Measurements from ENCODE around the gene PLAC9.

PLAC9 gene

DNA sequence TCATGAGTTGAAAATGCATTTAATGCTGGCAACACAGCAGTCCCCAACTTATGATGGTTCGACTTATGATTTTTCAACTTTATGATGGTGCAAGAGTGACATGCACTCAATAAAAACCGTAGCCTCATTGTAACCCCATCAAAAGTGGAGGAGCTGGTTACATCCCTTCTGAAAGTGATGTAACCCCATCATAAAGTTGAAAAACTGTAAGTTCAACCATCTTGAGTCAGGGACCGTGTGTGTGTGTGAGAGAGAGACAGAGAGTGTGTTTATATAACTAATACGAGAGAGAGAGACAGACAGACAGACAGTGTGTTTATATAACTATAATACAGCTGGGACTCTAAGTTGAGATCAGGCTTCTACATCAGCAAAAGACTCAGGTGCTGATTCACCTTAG lies 51.8 kb downstream of the PLAC9 start:
- no peak for DNase-seq (ENCODE audit: low read depth)

- no peak for DNase-seq (ENCODE audit: low read depth)
Measured at GRCh38 chr10:80185578-80186299, 53.2 kb downstream of the PLAC9 start.

GRCh38 chr10:80186364-80187012 lies 54.0 kb downstream of the PLAC9 start:
- no peak for DNase-seq (ENCODE audit: low read depth)

GRCh38 chr10:80187060-80187459 lies 54.5 kb downstream of the PLAC9 start:
- no peak for DNase-seq (ENCODE audit: low read depth)

GRCh38 chr10:80187465-80188409 lies 55.2 kb downstream of the PLAC9 start:
- no peak for DNase-seq (ENCODE audit: low read depth)

GRCh38 chr10:80188713-80189112 lies 56.2 kb downstream of the PLAC9 start:
- no peak for DNase-seq (ENCODE audit: low read depth)

- DNase-seq (ENCODE audit: low read depth): no peak
Measured at GRCh38 chr10:80191589-80192270, 59.2 kb downstream of the PLAC9 start.

GRCh38 chr10:80192553-80192952 lies 60.0 kb downstream of the PLAC9 start:
- no peak for DNase-seq (ENCODE audit: low read depth)

DNA sequence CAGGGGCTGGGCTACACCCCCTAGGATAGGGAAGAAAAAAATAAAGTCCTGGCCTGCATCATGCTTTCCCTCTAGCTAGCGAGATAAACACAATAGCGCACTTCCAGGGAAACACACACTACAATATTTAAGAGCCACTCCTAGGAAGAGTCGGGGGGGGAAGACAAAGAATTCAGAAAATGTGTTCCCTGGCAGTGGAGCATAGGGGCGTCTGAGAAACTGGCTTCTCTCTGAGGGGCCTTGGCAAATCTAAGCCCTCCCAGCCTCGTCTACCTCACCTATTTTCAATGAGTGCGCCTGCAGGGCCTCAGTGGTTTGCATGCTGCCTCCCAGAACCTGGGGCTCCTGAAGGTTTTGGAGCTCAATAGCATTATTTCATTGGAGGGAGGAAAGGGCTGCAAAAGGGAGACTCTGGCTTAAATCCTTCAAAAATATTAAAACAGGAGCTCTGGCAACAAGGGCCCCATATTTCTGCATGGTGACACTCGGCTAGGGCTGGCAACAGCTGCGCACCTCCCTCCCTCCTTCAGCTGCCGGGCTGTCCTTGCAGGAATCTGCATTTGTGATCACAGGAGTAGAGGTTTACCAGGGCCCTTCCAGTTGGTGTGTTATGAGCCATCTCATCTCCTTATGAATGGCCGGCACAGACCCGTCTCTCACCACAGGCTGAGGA lies 62.0 kb downstream of the PLAC9 start:
- DNase-seq (ENCODE audit: low read depth): no peak

Data from GM04504 (cell line).